Measurements from ENCODE around the gene HOXC12.

- TF ChIP-seq CTCF (IDR thresholded peaks at IDR 0.05; ENCODE audit: borderline replicate concordance, extremely low read depth, low read length, poor library complexity, severe bottlenecking) (no peak), EZH2 (IDR thresholded peaks at IDR 0.05; ENCODE audit: borderline replicate concordance, low read depth, low read length, severe bottlenecking) (no peak)
These were observed 8.3 kb downstream of the HOXC12 start for GRCh38 chr12:53963005-53963404.
